ENCODE data around the gene SH3BP1. TPM values are rescaled to one million over a fixed set of nuclear protein-coding genes. Genes with fewer than 3 reads are reported as not detected.

SH3BP1 gene
- total RNA-seq, 1 donor from 2014 or later, result 10.3 TPM

DNA sequence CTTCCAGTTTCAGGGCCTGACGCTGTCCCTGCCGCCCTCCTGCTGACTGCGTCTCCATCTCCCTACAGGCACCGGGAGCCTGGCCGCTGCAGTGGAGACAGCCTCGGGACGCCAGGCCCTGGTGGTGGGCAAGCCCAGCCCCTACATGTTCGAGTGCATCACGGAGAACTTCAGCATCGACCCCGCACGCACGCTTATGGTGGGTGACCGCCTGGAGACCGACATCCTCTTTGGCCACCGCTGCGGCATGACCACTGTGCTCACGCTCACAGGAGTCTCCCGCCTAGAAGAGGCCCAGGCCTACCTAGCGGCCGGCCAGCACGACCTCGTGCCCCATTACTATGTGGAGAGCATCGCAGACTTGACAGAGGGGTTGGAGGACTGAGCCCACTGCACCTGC lies 26.0 kb downstream of the SH3BP1 start:
- no peaks in the 10 kb centered on the region for H3K9me3 Mint-ChIP-seq
- Histone ChIP-seq H3K27me3 (no peaks in the 10 kb centered on the region), H3K4me3 (no peak overlapping the region), H3K9ac (no peak overlapping the region), H3K4me2 (no peak overlapping the region), H2AFZ (replicated peaks) (no peak overlapping the region), H3K9me3 (ENCODE audit: low read depth) (no peaks in the 10 kb centered on the region), H3F3A (ENCODE audit: low read depth) (peaks cover 27% of the 10 kb centered on the region), H3K27ac (no peak overlapping the region), H4K20me1 (ENCODE audit: low read depth) (peaks cover 65% of the 10 kb centered on the region), H3K4me1 (peaks cover 10% of the 10 kb centered on the region), H3K79me2 (ENCODE audit: low read depth) (peaks cover 58% of the 10 kb centered on the region), H3K36me3 (no peaks in the 10 kb centered on the region)
- no peak overlapping the region for H3K27ac Mint-ChIP-seq
- DNase-seq (ENCODE audit: low spot score), result no peak
- H3K36me3 Mint-ChIP-seq, result peaks cover 13% of the 10 kb centered on the region
- no peaks in the 10 kb centered on the region for H3K27me3 Mint-ChIP-seq (ENCODE audit: insufficient read depth, low read depth)
- peaks cover 24% of the 10 kb centered on the region for H3K4me1 Mint-ChIP-seq
- TF ChIP-seq, protein P1, sequence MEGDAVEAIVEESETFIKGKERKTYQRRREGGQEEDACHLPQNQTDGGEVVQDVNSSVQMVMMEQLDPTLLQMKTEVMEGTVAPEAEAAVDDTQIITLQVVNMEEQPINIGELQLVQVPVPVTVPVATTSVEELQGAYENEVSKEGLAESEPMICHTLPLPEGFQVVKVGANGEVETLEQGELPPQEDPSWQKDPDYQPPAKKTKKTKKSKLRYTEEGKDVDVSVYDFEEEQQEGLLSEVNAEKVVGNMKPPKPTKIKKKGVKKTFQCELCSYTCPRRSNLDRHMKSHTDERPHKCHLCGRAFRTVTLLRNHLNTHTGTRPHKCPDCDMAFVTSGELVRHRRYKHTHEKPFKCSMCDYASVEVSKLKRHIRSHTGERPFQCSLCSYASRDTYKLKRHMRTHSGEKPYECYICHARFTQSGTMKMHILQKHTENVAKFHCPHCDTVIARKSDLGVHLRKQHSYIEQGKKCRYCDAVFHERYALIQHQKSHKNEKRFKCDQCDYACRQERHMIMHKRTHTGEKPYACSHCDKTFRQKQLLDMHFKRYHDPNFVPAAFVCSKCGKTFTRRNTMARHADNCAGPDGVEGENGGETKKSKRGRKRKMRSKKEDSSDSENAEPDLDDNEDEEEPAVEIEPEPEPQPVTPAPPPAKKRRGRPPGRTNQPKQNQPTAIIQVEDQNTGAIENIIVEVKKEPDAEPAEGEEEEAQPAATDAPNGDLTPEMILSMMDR (IDR thresholded peaks at IDR 0.05), result no peak
- no peak for TF ChIP-seq EZH2 (IDR thresholded peaks at IDR 0.05)
- no peak for TF ChIP-seq EZH2phosphoT487 (IDR thresholded peaks at IDR 0.05)
- no peak overlapping the region for H3K4me3 Mint-ChIP-seq

DNA sequence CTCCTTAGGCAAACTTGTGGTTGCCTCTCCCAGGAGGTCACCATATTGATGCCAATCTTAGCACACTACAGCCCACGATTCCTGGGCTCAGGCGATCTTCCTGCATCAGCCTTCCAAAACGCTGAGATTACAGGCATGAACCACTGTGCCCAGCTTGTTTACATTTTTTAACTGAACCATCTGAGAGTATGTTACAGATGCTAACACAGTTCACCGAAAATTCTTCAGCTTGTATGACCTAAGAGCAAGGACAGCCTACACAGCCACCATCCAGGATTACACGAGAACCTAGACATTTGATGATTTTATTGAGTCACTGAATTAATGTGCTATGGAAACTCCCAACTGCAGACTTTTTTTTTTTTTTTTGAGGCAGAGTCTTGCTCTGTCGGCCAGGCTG lies 30.1 kb downstream of the SH3BP1 start:
- Histone ChIP-seq H3K9me3 (ENCODE audit: low read depth) (no peaks in the 10 kb centered on the region), H3K4me1 (peaks cover 5% of the 10 kb centered on the region), H3K4me3 (no peak overlapping the region), H3K27ac (no peak overlapping the region), H2AFZ (replicated peaks) (no peak overlapping the region), H3K36me3 (no peaks in the 10 kb centered on the region), H3K79me2 (ENCODE audit: low read depth) (peaks cover 17% of the 10 kb centered on the region), H3K27me3 (no peaks in the 10 kb centered on the region), H3F3A (ENCODE audit: low read depth) (peaks cover 27% of the 10 kb centered on the region), H3K9ac (no peak overlapping the region), H3K4me2 (no peak overlapping the region), H4K20me1 (ENCODE audit: low read depth) (peaks cover 27% of the 10 kb centered on the region)
- H3K36me3 Mint-ChIP-seq, result peaks cover 12% of the 10 kb centered on the region
- no peak overlapping the region for H3K27ac Mint-ChIP-seq
- H3K4me1 Mint-ChIP-seq, result peaks cover 10% of the 10 kb centered on the region
- H3K27me3 Mint-ChIP-seq (ENCODE audit: insufficient read depth, low read depth), result no peaks in the 10 kb centered on the region
- no peaks in the 10 kb centered on the region for H3K9me3 Mint-ChIP-seq
- DNase-seq (ENCODE audit: low spot score), result no peak
- peak overlapping the region; percentile 43 for H3K4me3 Mint-ChIP-seq
- no peak for TF ChIP-seq EZH2 (IDR thresholded peaks at IDR 0.05)
- TF ChIP-seq EZH2phosphoT487 (IDR thresholded peaks at IDR 0.05), result no peak
- TF ChIP-seq, protein P1 (IDR thresholded peaks at IDR 0.05), result no peak

DNA sequence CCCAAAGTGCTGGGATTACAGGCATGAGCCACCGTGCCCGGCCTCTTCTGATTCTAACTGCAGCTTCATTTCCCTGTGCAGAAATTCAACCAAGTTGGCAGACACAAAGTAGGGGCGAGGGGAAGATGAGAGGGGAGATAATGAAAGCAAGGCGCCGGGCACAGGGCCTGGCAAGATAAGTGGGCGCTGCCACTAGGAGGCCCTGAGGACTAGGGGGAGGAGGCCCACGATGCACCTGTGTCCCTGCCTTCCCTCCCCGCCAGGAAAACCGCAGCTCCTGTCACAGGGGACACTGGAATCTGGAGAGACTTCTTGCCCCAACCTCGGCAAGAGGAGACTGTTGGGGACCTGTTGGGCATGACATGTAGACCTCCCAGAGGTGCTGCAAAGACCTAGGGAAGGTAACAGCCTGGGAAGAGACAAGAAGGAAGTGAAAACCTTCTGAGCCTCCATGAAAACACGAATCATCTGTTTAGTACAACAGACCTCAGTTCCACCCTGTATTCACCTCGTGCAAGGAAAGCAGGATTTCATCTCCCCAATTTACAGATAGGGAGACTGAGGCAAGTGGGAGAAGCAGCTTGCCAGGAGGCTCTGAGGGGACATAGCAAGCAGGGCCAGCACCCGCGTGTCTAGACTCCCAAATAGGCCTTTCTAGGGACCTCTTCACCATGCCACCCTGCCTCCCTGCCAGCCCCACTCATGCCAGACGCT lies 32.9 kb downstream of the SH3BP1 start:
- H3K79me2 ChIP-seq (ENCODE audit: low read depth), result no peaks in the 10 kb centered on the region
- Mint-ChIP-seq H3K27me3 (ENCODE audit: insufficient read depth, low read depth) (no peaks in the 10 kb centered on the region), H3K27ac (no peak overlapping the region), H3K4me3 (no peak overlapping the region), H3K4me1 (peaks cover 19% of the 10 kb centered on the region), H3K9me3 (no peaks in the 10 kb centered on the region), H3K36me3 (peaks cover 2% of the 10 kb centered on the region)
- TF ChIP-seq EZH2phosphoT487 (IDR thresholded peaks at IDR 0.05), result no peak
- TF ChIP-seq EZH2 (IDR thresholded peaks at IDR 0.05), result no peak
- TF ChIP-seq, protein P1 (IDR thresholded peaks at IDR 0.05), result no peak
- H3K27ac ChIP-seq, result no peak overlapping the region
- H3F3A ChIP-seq (ENCODE audit: low read depth), result peaks cover 34% of the 10 kb centered on the region
- no peak overlapping the region for H2AFZ ChIP-seq (replicated peaks)
- no peaks in the 10 kb centered on the region for H3K36me3 ChIP-seq
- DNase-seq (ENCODE audit: low spot score), result no peak
- peaks cover 5% of the 10 kb centered on the region for H4K20me1 ChIP-seq (ENCODE audit: low read depth)
- H3K9ac ChIP-seq, result no peak overlapping the region
- no peaks in the 10 kb centered on the region for H3K9me3 ChIP-seq (ENCODE audit: low read depth)
- no peak overlapping the region for H3K4me3 ChIP-seq
- H3K4me1 ChIP-seq, result peaks cover 5% of the 10 kb centered on the region
- H3K4me2 ChIP-seq, result no peak overlapping the region
- H3K27me3 ChIP-seq, result peaks cover 8% of the 10 kb centered on the region
